ENCODE measurements around the gene PDXP.
A peak's percentile ranks its signal among the peaks of the same experiment; 100 is the strongest.
"Not testable (repeated sequence)": the region's sequence is repeated elsewhere in the genome, so short reads cannot be mapped to it uniquely, and the experiment has no call there.

Gene PDXP, protein sequence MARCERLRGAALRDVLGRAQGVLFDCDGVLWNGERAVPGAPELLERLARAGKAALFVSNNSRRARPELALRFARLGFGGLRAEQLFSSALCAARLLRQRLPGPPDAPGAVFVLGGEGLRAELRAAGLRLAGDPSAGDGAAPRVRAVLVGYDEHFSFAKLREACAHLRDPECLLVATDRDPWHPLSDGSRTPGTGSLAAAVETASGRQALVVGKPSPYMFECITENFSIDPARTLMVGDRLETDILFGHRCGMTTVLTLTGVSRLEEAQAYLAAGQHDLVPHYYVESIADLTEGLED

GRCh38 chr22:37658133-37659065 lies at the start of gene PDXP:
Gene PDXP (plus strand): TSS chr22:37658723. CDS start chr22:37658783, 60 bp downstream.
- peak; percentile 98 for DNase-seq

- DNase-seq: no peak
Measured at GRCh38 chr22:37609240-37610152, 49.0 kb upstream of the PDXP start.

GRCh38 chr22:37610153-37610475 lies 48.4 kb upstream of the PDXP start:
- not testable (repeated sequence) for DNase-seq

DNA sequence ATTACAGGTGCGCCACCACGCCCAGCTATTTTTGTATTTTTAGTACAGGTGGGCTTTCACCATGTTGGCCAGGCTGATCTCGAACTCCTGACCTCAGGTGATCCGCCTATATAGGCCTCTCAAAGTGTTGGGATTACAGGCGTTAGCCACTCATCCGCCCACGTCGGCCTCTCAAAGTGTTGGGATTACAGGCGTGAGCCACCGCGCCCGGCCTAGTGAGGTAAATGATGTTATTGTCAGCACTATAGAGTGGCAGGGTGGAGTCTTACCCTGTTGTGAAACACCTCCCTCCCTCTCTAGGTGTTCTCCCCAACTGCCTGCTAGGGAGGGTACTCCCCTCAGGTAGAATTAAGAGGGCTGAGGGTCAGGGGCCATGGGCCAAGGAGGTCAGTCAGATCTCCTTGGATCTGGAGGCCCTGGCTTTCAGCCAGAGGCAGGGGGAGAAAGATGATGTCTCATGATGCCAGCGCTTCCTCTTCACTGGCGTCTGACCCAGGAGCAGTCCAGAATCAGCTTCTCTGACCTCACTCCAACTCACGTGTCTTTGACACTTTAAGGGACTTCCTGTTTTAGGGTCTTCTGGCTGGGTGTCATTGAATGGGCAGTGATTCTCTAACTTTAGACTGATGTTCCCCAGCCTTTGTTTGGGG lies 47.9 kb upstream of the PDXP start:
- DNase-seq: no peak

DNA sequence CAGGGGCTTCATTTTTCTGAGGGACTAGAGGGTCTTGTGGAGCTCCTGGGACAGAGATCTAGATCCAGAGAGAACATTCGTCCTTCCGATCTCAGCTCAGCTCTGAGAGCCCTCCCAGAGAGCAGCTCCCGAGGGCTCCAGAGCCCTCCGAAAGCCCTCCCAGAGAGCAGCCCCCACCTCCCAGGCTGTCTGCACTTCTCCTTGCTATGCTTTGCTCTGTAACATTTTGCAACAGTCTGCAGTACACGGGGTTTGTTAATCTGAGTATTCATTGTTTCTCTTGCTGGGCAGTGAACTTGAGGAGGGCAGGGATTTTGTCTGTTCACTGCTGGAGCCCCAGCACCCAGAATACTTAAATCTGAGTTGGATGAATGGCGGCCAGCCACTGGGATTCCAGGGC lies 47.3 kb upstream of the PDXP start:
- no peak for DNase-seq

DNA sequence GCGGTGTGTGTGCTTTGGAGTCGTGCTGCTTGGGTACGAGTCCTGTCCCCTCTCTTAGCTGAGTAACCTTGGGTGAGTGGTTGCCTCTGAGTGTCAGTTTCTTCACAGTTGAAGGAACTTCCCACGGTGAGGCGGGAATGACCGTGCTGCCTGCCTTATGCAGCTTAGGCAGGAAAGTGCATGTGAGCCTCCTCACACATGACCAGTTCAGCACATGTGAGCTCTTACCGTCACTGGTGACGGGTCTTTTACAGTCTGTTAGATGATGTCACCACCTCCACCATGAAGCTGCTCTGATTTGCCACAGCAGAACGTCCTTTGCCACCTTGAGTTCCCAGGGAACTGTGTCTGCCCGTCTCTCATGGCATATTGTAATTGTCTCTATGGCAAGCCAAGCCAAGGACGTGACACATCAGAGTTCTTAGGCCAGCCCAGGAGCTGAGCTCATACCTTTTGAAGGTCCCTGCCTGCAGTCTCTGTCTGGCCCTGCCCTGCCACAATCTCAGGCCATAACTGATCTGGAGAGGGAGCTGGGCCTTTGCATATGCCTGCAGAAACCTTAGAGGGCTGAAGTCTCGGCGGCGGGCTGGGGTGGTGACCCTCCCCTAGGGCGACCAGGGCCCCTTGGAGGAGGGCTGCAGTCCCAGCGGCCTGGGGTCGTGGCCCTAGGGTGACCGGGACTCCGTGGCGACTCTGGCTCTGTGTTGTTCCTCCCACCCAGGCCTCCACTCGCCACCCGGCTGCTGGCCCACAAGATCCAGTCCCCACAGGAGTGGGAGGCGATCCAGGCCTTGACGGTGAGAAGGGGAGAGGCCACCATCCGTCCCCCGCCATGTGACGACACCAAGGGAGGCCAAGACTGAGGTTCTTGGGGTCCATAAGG lies 42.1 kb upstream of the PDXP start:
- DNase-seq: no peak

GRCh38 chr22:37617431-37617830 lies 41.1 kb upstream of the PDXP start:
- DNase-seq: no peak

- DNase-seq: no peak
Measured at GRCh38 chr22:37618072-37618656, 40.4 kb upstream of the PDXP start.

- DNase-seq: no peak
Measured at GRCh38 chr22:37618674-37619073, 39.8 kb upstream of the PDXP start.

DNA sequence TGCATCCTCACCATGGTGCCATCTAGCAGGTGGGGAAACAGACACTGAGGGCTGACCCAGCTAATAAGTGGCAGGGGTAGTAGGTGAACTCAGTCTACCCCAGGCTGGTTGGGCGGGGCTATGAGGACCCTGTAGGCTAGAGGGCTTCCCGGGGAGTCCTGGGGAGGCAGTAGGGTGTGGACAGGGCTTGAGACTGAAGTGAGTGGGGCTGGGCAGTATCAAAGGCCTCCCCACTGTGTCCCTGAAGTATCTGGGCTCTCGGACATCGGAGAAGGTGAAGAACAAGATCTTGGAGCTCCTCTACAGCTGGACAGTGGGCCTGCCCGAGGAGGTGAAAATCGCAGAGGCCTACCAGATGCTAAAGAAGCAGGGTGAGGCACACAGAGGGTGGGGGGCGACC lies 38.5 kb upstream of the PDXP start:
- no peak for DNase-seq

DNA sequence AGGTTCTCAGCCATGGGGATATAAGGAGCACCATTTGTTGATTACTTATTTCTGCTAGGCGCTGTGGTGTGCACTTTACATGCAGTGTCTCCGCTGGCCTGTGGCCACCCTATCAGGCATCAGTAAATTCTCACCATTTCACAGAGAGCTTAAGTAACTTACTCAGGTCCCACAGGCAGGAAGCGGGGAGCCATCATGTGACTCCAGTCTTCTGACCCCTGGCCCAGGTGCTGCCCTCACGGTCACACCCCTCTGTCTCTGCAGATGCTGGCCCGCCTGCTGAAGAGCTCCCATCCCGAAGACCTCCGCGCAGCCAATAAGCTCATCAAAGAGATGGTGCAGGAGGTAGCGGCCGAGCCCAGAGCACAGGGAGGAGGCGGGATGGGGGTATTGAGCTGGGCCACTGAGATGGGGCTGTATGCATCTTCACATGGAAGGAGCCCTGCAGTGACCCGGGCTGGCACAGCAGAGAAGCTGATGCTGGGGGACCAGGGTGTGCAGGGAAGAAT lies 37.1 kb upstream of the PDXP start:
- DNase-seq: no peak

- DNase-seq: peak; percentile 39
Measured at GRCh38 chr22:37623075-37624016, 35.2 kb upstream of the PDXP start.

GRCh38 chr22:37624017-37624365 lies 34.5 kb upstream of the PDXP start:
- DNase-seq: no peak

- DNase-seq: no peak
Measured at GRCh38 chr22:37624876-37625275, 33.6 kb upstream of the PDXP start.

DNA sequence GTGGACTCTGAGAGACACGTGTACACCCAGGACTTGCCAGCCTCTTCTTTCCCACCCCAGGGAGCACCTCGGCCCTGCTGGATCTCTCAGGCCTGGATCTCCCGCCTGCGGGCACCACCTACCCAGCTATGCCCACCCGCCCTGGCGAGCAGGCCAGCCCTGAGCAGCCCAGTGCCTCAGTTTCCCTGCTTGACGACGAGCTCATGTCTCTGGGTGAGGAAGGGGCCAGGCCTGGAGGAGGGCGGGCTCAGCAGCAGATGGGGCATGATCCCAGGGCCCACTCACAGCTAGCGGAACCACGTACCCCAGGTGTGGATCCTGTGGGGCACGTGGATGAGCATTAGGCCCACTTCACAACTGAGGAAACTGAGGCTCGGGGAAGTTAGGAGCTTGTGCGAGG lies 32.8 kb upstream of the PDXP start:
- no peak for DNase-seq

DNA sequence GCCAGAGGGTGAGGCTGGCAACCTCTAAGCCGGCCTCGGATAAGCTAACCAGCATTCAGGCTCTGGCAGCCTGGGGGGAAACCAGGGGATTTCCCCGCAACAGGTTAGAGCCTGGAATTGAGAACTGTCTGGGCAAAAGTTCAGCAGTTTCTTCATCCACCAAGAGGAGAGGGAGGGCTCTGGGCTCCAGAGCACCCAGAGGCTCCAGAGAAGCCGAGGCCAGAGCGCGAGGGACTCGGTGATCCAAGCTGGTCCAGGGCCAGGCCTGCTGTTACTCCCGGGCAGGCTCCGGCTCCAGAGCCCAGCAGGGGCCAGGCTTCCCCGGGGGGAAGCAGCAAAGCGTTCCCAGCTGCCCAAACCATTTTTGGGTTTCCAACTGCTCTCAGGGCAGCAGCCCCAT lies 32.4 kb upstream of the PDXP start:
- no peak for DNase-seq

- no peak for DNase-seq
Measured at GRCh38 chr22:37626556-37627075, 31.9 kb upstream of the PDXP start.

DNA sequence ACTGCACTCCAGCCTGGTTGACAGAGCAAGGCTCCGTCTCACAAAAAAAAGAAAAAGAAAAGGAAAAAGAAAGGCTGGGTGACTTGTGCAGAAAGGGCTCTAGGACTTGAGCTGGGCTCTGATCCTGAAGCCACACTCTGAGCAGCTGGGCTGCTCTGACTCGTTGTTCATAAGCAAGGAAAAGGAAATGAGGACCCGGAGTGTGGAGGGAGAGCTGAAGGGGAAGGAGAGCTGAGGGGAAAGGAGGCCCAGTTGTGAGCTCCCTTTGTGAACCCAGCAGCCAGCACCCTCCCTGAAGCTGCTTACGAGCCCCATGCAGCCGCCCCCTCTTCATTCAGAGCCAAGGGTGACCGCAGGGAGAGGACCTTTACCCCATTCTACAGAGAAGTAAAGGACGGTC lies 31.4 kb upstream of the PDXP start:
- DNase-seq: no peak

DNA sequence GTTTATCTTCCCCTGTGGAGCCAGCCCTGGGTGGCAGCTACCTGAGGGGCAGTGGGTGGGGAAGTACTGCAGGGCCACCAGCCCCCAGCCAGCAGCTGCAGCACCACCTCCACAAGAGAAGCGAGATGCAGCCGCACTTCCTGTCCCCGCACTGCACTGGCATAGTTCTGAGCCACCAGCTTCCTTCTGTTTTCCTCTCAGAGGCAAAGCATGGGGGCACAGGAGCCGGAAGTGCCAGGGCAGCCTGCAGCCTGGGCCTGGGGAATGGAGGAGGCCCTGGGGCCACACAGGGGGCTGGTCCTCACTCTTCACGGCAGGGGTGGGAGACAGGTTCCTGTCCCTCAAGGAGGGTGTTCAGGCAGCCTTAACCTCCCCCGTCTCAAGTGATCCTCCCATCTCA lies 31.0 kb upstream of the PDXP start:
- no peak for DNase-seq

DNA sequence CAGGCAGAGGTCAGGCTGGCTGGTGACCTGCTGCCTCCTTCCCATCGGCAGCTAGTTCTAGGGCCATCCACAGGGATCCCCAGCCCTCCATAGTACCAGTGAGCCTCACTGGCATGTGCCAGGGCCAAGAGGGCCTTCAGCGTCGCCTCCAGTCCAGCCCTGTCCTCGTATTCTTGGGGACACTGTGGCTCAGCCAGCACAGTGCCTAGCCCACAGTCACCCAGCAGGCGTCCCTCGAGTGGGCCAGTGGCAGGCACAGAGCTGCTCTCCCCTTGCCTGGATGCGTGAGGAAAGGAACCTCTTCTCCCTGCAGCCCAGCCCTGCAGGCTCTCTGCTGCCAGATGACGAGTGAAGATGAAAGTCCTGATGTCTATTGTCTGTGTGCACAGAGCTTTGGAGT lies 29.7 kb upstream of the PDXP start:
- DNase-seq: no peak

Measured in T1000 (cell line).